IPS-NIHi7 (cell line): Measurements from ENCODE around the gene CPVL.
A peak's percentile ranks its signal among the peaks of the same experiment; 100 is the strongest.

Experiments used
- DNase-seq: peaks from one replicate; pipeline ENCODE4 v3.0.0; 2012; ENCODE audit warnings: mixed read lengths; ENCODE audit errors: extremely low spot score

CPVL gene

DNA sequence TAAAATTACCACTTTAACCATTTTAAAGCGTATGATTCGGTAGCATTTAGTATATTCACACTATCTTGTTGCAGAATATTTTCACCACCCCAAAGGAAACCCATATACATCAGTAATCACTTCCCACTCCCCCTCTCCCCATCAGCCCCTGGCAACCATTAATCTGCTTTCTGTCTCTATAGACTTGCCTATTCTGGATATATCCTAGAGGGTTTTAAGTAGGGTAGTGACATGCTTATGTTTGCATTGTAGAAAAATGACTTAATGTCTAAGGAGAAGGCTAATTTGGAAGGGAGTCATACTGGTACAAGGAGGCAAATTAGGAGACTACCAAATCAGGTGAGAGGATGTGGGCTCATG lies 145.6 kb downstream of the CPVL start:
- no peak for DNase-seq

DNA sequence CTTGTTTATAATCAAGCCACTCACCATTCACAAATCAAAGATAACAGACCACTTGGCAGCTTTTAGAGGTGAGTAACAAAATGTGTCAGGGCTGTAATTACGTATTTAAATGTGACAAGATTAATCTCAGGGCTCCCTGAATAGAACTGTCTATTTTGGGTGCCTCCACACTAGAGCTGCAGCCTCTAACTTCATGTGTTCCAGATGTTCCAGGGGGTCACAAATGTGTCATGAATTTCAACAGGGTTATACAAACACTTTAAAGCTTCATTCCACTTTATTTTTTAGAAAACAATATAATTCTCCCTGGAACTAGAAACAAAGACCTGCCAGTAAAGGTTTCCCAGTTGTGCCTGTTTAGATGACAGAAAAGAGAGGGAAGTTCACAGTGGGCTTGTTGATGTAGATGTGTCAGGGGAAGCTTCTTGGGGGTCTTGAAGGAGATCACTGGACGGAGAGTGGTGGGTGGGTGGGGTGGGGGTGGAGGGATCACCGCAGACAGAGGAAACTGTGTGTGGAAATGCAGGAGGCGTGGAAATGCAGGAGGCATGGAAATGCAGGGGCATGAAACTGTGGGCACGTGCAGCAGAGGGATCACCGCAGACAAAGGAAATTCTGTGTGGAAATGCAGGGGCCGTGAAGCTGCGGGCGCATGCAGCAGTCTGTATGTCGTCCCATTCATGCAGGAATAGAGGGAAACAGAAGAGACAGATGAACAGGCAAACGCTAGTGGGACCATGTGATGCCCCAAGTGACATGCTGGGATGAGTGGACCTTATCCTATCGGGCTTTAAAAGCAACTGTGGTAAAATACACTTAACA lies 146.2 kb downstream of the CPVL start:
- no peak for DNase-seq

DNA sequence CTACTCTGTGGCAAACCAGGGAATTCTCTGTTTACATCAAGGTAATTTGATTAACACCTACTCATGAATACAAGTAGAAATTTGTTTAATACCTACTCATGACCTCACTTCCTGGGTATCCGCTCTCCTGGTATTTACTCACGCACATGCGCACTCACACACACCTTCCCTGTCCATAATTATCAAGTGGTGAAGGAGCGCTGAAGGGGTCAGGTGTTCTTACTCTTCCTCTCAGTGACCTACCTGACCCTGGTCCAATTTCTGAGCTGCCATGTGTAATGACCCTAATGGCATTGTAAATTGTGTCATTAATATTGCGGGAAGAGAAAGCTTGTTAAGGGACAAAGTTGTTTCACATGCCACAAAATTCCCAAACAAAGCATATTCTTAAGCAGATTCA lies 146.9 kb downstream of the CPVL start:
- DNase-seq: no peak

DNA sequence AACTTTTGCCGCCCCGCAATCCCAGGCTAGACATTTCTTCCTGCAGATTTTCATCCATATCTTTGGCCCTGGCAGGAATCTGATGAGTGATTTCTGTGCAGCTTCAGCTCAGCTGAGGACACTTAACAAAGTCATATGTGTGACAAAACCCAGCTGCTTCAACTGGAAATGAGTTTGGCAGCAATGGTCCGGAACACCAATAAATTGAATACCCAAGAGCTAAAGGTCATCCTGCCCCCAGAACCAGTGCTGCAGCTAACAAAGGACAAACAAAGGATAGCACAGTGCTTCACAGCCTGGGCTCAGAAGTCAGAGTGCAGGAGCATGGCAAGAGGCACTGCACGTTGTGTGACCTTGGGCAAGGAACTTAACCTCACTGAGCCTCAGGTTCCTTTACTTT lies 148.2 kb downstream of the CPVL start:
- DNase-seq: no peak

DNA sequence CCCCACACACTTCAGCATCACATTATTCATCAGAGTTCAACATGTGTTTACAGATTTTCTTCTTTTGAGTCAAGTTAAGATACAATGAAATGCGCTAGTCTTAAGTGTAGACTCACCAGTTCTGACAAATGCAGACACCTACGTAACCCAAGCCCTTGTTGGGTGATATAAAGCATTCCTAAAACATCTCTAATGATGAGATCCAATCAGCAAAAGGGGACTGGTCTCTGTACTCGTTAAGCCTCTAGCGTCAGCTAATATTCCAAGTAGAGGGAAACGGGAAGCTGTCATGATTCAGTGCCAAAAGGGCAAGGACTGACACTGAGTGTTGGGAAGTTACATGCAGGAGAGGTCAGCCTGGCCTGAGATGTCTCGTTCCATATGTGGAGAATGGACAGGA lies 149.5 kb downstream of the CPVL start:
- no peak for DNase-seq

DNA sequence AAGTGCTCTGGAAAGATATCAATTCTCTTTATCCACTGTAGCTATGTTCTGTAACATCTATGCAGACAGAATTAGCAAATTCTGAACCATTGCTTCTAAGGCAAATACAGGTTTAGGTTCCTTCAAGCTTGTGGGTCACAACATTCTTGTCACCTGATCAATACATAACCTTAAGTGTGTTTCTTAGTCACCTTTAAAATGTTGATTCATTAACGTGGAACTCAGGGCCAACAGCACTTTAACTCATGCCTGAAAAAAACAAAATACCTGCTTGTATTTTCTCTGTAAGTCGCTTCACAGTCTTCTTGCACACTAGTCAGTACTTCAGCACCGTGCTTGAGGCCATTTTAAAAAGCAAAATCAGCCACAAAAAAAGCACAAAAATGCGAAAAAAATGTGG lies 153.0 kb downstream of the CPVL start:
- DNase-seq: no peak

DNA sequence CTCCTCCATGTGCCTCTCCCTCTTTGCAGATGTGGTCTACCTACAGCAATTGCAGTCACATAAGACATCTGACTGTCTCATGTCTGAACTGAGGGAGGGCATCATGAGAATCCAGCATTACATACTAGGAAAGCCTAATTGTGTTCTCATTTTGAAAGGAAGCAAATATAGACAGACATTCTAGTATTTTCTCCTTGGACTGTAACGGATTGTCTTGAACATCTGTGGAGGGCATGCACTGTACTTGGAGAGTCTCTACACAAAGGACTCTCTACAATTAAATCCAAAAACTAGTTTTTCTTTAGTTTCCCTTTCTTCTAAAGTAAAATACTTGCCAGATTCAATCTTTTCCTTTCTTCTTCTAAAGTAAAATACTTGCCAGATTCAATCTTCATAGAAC lies 153.5 kb downstream of the CPVL start:
- no peak for DNase-seq

DNA sequence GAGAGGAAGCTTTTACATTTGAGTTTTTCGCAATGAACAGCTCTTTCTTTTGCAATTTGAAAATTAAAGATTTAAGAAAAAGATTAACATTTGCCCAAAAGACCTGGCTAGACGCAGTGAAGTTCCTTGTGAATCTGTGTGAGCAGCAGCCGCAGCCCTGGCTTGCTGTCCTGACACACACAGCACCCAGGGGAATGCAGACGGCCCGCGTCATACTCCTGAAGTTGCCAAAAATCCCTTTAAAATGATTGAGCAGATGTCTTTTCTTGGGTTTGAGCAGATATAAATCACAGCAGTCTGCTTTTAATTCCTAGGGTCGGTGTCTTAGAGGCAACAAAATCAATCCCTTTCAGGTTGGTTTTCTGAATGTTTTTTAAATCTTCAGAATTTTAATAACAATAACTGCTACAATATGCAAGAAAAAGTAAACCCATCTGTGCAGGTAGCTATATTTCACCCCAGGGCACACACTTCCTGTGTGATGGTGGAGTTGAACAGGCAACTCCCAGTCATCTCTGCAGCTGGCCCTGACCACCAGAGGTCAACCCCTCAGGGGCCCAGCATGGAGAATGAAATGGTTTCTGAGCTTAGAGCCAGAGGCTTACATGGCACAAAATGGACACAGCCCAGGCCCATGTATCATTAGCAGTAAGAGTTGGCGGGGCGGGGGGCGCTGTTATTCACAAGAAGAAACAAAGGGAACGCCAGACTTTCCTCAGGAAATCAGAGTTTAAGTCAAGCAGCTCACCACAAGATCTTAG lies 156.0 kb downstream of the CPVL start:
- DNase-seq: no peak

DNA sequence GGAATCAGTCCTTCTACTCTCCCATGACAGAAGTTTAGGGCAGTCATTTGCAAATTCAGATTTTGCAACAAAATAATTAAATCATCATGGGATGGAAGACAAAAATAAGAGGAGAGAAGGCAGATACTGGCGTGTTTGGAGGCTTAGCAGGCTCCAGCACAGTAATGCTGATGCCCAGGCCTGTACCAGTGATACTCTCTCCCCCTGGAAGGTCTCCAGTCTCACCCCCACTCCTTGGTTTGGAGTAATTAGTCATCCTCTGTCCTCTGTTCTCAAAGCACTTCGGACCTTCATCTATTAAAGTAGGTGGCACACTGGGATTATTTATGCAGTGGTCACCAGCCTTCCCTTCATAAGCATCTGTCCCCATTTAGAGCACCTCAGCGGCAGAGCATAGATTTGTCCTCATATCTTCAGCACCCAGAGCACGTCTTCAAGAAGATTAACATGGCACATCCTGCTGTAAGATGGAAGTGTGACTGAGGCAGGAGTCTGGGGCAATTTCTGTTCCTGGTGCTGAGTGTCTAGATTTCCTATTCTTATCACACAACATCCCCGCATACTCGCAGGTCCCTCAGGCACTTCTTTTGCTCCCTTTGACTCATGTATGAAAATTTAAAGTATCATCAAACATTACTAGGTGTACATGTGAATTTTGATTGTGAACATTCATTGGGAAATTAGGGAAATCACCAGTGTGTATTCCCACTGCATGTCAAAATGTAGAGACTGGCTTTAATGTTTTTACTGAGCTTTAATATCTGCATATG lies 156.9 kb downstream of the CPVL start:
- DNase-seq: no peak

DNA sequence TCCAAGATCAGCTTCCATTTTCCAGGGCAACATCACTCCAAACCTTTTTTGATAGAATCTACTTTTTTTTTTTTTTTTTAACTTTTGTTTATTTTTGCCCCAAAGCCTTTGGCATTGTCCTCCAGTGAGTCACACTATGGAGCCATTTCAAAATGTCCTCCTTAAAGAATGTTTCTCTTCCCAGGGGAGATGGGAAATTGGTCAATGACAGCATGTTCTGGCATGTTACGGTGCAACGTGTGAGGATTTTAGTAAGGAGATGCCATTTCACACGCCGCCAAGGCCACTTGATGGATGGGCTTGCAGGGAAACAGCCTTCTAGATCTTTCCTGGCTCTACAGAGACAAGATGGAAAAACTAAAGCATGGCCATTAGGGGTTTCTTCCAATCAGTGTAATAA lies 157.5 kb downstream of the CPVL start:
- no peak for DNase-seq

DNA sequence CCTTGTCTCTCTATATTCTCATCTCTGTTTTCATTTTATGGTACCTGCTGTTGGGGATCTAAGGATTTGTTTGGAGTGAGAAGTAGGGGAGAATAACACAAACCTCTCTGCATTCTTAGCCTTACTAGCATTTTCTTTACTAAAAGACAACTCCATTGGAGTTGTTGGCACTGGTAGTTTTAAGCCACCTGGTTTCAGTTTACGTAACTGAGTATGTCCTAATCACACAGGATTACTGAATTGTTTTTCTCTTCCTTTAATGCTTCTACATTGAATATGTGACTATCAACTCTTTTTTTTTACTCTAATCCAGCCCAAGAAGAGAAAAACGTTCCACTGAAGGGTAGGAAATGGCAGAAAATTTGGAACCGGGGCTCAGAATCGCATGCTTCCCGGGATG lies 158.2 kb downstream of the CPVL start:
- no peak for DNase-seq

DNA sequence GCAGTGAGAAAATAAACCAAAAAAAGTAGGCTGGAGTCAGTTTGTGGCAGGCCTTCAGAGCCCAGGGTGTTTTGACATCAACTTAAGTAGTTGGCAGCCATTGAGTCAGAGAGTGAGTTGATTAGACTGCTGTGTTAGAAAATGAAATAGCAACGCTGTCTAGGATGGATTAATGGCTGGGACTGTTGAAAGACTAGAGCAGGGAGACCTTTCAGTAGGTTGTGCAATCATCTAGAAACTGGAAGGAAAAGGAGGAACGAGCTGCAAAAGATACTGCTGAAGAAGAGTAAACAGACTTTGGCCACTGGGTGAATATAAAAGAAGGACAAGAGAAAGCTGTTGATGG lies 159.6 kb downstream of the CPVL start:
- DNase-seq: no peak

DNA sequence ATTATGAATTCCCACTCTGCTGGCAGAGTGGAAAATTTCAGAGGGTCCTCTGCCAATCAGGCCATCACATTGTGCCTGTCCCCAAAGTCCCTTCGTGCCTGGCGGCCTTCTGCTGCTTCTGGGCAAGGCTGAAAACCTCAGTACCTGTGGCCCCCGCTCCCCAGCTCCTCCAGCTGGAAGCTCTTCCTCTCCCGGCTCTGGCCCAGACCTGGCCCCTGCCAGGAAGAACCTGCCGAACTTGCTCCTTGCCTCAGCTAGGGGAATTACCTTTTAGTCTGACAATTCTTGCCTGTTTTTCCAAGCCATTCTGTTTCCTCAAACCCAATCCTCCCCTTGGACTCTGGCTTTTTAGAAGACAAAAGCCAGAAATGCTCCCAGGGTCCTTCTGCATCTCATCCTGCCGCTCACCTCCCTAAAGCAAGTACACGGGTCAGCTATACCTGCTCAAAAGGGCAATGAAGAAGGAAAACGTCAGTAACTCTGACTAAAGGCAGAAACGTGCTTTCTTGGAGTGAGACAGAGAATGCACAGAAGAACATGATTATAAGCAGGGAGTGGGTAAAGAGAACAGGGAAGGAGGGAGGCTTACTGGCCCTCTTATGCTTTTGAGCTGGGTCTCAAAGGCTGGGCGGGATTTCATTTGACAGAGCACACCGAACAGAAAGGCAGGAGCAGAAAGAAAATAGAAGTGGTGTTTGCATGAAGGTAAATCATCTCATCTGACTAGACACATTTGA lies 160.1 kb downstream of the CPVL start:
- no peak for DNase-seq

DNA sequence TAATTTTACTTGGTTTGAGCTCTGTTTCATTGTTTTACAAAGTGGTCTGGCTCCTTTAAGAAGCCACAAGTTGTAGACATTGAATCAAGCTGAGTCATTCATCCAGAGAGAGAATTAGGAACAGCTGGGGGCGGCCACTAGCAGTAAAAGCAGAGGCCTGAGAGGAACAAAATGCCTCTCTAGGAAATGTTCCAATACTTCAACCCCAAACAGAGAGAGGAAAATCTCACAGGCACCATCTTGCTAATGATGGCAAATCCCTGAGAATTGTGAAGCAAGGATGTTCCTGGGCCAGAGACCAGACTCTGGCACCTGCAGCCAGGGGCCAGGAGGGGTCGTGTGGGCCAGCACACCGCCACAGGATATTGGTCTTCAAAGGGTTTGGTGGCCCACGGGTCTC lies 161.7 kb downstream of the CPVL start:
- peak; percentile 58 for DNase-seq

DNA sequence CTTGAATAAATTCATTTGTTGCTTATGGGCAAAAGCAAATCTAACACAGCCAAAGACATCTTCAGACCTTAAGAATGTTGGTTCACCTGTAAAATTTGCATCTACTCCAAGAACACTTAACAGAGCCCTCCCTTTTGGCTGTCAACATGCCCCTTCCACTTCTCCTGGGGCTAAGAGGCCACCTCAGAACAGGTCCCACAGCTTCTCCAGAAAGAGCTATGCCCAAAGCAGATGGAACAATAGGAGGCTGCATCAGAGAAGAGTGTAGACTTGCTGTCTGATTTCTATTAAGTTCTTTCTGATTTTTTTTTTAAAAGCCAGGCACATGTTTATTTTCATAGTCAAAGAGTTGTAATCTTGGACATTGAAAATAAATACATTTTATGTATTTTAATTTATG lies 162.1 kb downstream of the CPVL start:
- no peak for DNase-seq

DNA sequence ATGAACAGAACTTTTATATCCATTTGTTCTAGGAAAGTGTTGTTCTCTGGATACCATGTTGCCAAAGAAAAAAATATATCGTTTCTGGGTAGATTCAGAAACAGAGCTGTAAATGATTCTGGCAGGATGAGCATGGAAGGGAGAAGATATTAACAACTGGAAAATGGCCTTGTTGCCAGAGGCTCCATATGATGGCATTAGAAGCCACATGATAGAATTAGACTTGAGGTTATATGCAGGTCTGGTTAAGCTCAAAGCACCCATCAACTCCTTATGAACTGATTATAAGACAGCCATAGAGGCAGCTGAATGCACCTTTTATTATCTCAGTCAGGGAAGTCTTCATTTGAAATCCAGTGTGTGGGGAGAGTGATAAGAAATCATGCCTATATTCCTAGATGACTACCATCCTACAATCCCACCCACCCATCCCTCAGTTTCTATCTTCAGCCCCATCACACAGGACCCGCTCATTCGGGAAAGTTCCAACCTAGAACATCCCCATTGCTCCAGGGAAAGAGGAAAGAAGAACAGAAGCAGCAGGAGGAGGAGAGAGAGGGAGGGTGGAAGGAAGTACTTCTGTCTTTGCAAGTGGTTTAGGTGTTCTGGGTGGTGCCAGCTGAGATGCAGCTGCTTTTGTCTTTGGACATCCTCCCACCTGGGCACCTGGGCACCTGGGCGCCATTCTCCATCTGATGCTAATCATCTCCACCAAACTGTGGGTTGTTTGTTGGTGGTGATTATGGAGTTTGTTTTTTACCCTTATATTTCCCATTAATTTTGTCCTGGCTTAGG lies 162.7 kb downstream of the CPVL start:
- DNase-seq: no peak

DNA sequence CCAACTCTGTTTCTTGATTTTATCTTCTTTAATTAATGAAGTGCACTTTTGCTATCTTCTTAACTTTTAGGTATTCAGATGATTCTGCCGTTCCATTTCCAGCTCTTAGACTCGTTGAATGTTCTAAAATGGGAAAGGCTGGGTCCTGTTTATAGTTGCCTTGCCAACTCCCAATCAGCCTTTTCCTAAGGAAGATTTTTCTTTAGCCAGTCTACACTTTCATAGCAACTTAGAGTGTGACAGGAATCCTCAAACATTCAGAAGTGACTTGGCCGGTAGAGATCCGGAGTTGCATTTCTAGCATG lies 165.2 kb downstream of the CPVL start:
- no peak for DNase-seq

DNA sequence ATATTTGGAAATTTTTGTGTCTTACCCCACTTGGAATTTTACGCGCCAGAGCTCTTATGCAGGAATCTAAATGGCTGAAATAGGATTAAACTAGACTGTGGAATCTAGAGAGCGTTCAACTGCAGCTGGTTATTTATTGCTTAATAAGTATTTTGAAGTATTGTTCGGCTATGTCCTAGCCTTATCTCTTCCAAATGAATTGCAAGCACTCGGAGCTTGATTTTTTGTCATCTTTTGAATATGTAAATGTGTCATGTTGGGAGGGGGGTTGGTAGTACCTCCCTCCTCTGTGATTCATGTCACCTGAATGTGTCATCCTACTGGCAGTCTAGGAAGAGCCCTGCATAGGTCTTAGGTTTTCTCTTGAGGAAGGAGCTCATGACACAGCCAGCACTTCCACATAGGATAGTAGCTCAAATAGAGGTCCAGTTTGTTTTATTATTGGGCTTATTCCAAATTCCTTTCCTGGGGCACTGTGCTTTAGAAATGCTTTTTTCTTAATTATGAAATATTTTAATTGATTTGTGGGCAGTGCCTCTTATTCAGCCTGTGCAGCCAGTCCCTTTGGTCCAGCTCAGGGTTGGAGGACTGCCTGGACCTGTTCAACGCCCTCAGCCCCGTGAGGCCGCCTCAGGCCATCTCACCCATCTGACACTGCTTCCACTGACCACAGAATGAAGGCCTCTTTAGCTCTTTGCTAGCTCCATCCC lies 165.7 kb downstream of the CPVL start:
- DNase-seq: peak; percentile 41

DNA sequence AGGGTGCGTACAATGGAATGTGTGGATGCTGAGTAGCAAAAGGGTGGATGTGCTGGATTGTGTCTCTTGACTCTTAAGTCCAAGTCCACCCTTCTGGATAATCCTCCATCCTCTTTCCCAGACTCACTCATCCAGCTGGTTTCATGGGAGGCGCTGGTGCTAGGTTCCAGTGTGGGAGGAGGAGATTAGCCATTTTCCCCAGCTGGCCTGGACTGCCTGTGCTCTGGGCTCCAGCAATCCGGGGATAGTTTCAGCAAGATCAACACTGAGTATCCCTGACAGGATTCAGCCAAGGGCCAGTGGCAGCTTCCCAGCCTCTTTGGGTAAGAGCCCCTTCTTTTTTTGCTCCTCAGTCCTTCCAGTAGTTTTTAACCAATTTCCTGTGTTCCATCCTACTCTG lies 166.6 kb downstream of the CPVL start:
- DNase-seq: no peak

DNA sequence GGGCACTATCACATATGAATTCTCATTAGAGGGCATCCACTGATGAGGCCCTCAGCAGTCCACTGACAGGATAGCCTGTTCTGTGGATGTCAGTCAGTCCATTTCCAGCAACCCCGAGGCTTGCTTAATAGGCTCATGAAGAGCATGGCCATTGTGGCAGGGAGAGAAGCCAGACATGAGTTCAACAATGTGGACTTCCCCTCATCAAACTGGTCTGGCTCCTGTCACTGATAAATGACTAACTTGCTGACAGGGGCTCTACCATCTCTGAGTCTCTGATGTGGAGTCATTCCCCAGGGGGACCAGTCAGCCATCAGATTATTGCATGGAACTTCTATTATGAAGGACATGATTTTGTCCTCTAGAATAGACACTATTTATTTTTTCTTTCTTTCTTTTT lies 168.5 kb downstream of the CPVL start:
- no peak for DNase-seq

DNA sequence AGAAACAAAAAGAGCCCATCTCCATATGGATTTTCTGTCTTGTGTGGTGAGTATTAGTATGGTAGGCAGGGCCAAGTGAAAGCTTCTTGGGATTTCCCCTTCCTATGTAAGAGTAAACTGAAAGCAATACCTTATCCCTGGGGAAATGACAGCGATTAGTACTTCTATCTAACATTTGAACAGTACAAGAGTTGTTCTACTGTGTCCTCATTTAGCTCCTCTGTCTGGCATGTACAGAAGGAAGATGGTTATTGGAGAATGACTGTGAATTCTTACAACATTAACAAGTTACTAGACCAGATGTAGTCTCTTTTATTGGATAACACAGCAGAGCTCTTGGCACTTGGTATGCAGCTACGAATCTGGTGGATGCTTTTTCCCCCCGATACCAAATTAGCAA lies 170.3 kb downstream of the CPVL start:
- DNase-seq: no peak
